Liver (tissue), 9 donors: Measurements from ENCODE around the gene C16orf86. TPM values are rescaled to one million over a fixed set of nuclear protein-coding genes. Genes with fewer than 3 reads are reported as not detected.

ENCODE experiments used
- DNase-seq: peaks from one replicate; pipeline ENCODE4 v3.0.0-alpha.2; 2017; ENCODE audit warnings: low spot score
- H3K27ac ChIP-seq, 2 donors: one replicate each; pipeline ENCODE4 v1.7.0; 2013; ENCODE audit warnings: inconsistent platforms in 2 of 2, low read length in 2 of 2, control low read depth in 1 of 2, low read depth in 1 of 2, mild to moderate bottlenecking in 1 of 2
- H3K27me3 ChIP-seq, 4 donors: one replicate each; pipeline versions ENCODE4 v1.6.1 to v1.7.0; 2013; ENCODE audit warnings: low read length in 3 of 4, inconsistent platforms in 1 of 4, mild to moderate bottlenecking in 1 of 4, moderate library complexity in 1 of 4; ENCODE audit not compliant: control insufficient read depth in 4 of 4, insufficient read depth in 4 of 4
- H3K36me3 ChIP-seq, 4 donors: one replicate each; pipeline versions ENCODE4 v1.6.1 to v1.7.0; 2013; ENCODE audit warnings: low read length in 3 of 4, mild to moderate bottlenecking in 3 of 4, low read depth in 1 of 4, moderate library complexity in 1 of 4; ENCODE audit not compliant: control insufficient read depth in 4 of 4, insufficient read depth in 3 of 4
- H3K4me1 ChIP-seq, 4 donors: one replicate each; pipeline versions ENCODE4 v1.6.1 to v1.7.0; 2013; ENCODE audit warnings: low read length in 3 of 4, mild to moderate bottlenecking in 3 of 4, moderate library complexity in 1 of 4; ENCODE audit not compliant: control insufficient read depth in 4 of 4, insufficient read depth in 4 of 4
- H3K4me3 ChIP-seq, 3 donors: one replicate each; pipeline versions ENCODE4 v1.6.1 to v1.7.0; 2013; ENCODE audit warnings: low read length in 3 of 3, control low read depth in 1 of 3, low read depth in 1 of 3, mild to moderate bottlenecking in 1 of 3
- H3K9ac ChIP-seq, 2 donors: one replicate each; pipeline ENCODE4 v1.7.0; 2013; ENCODE audit warnings: low read length in 2 of 2, mild to moderate bottlenecking in 2 of 2, moderate library complexity in 2 of 2, control low read depth in 1 of 2, low read depth in 1 of 2
- H3K9me3 ChIP-seq, 4 donors: one replicate each; pipeline versions ENCODE4 v1.6.1 to v1.7.0; 2013; ENCODE audit warnings: low read length in 3 of 4; ENCODE audit not compliant: control insufficient read depth in 4 of 4
- ATF3 ChIP-seq: IDR thresholded peaks from 2 replicates; pipeline ENCODE4 v1.6.1; 2016; ENCODE audit warnings: antibody characterized with exemption
- EGR1 ChIP-seq, 2 donors: IDR thresholded peaks; 2 replicates each; pipeline ENCODE4 v1.6.1; 2016 to 2018; ENCODE audit warnings: antibody characterized with exemption in 2 of 2, low read depth in 2 of 2
- FOXA1 ChIP-seq: IDR thresholded peaks from 2 replicates; pipeline ENCODE4 v1.6.1; 2016; ENCODE audit warnings: antibody characterized with exemption
- FOXA2 ChIP-seq: IDR thresholded peaks from 2 replicates; pipeline ENCODE4 v1.6.1; 2016; ENCODE audit warnings: antibody characterized with exemption
- GABPA ChIP-seq, 2 donors: IDR thresholded peaks in 1 of 2; conservative IDR thresholded peaks in 1 of 2; 2 replicates each; pipeline ENCODE4 v1.6.1; 2016; ENCODE audit warnings: antibody characterized with exemption in 2 of 2, mild to moderate bottlenecking in 1 of 2, moderate library complexity in 1 of 2
- HNF4A ChIP-seq, 2 donors: conservative IDR thresholded peaks; 2 replicates each; pipeline ENCODE4 v1.6.1; 2016; ENCODE audit warnings: antibody characterized with exemption in 2 of 2, mild to moderate bottlenecking in 2 of 2
- HNF4G ChIP-seq: IDR thresholded peaks from 2 replicates; pipeline ENCODE4 v1.6.1; 2016; ENCODE audit warnings: antibody characterized with exemption
- JUND ChIP-seq, 2 donors: IDR thresholded peaks; 2 replicates each; pipeline ENCODE4 v1.6.1; 2016; ENCODE audit warnings: antibody characterized with exemption in 2 of 2
- MAX ChIP-seq: IDR thresholded peaks from 2 replicates; pipeline ENCODE4 v1.6.1; 2016; ENCODE audit warnings: antibody characterized with exemption
- NR2F2 ChIP-seq: IDR thresholded peaks from 2 replicates; pipeline ENCODE4 v1.6.1; 2016; ENCODE audit warnings: antibody characterized with exemption
- RAD21 ChIP-seq, 2 donors: IDR thresholded peaks; 2 replicates each; pipeline ENCODE4 v1.6.1; 2016; ENCODE audit warnings: antibody characterized with exemption in 2 of 2, mild to moderate bottlenecking in 2 of 2
- SP1 ChIP-seq: IDR thresholded peaks from 2 replicates; pipeline ENCODE4 v1.6.1; 2018; ENCODE audit warnings: antibody characterized with exemption, mild to moderate bottlenecking
- TAF1 ChIP-seq: conservative IDR thresholded peaks from 2 replicates; pipeline ENCODE4 v1.6.1; 2016; ENCODE audit warnings: antibody characterized with exemption, mild to moderate bottlenecking
- YY1 ChIP-seq: IDR thresholded peaks from 2 replicates; pipeline ENCODE4 v1.6.1; 2016; ENCODE audit warnings: antibody characterized with exemption, mild to moderate bottlenecking
- ZBTB33 ChIP-seq: IDR thresholded peaks from 2 replicates; pipeline ENCODE4 v1.6.1; 2016; ENCODE audit warnings: antibody characterized with exemption
- WGBS: extraction: QIAGEN DNeasy Blood & Tissue Kit; methylation state at CpG from one replicate; pipeline ENCODE4 v1.1.7; 2013; 5-methylcytosine and 5-hydroxymethylcytosine counted together
- polyA plus RNA-seq, 2 donors: library from polyadenylated mRNA; stranded (reverse) in 1 of 2; unstranded in 1 of 2; fragments of 200-250 nt in 1 of 2; fragments of >200 nt in 1 of 2; fragmentation: Nextera tagmentation in 1 of 2; extraction: Ambion mirVana in 1 of 2; gene quantifications; one replicate each; pipeline versions ENCODE4 v1.2.1 to v1.2.3, GENCODE V29; 2013 to 2015
- total RNA-seq, 2 donors: library from RNA; depleted of rRNA; stranded (reverse); fragments of >200 nt; gene quantifications; one replicate each; pipeline ENCODE4 v1.2.3, GENCODE V29; 2014
- TF ChIP-seq, protein P1 (sequence below): fragments of 150-350 bp; IDR thresholded peaks from 2 replicates; pipeline ENCODE4 v1.5.1; 2017; ENCODE audit warnings: improper control_type of control experiment, low read depth, low read length; ENCODE audit not compliant: missing input control
- TF ChIP-seq, protein P2 (sequence below): IDR thresholded peaks from 2 replicates; pipeline ENCODE4 v1.6.1; 2016; ENCODE audit warnings: antibody characterized with exemption, mild to moderate bottlenecking
- donor health status: healthy.
- donor health status: healthy.
- donor health status: healthy.
- donor health status: healthy.
- donor health status: healthy.

Gene C16orf86
- total and polyA plus RNA-seq, 4 donors = 1.2 to 2.6 (median 2.1) TPM

DNA sequence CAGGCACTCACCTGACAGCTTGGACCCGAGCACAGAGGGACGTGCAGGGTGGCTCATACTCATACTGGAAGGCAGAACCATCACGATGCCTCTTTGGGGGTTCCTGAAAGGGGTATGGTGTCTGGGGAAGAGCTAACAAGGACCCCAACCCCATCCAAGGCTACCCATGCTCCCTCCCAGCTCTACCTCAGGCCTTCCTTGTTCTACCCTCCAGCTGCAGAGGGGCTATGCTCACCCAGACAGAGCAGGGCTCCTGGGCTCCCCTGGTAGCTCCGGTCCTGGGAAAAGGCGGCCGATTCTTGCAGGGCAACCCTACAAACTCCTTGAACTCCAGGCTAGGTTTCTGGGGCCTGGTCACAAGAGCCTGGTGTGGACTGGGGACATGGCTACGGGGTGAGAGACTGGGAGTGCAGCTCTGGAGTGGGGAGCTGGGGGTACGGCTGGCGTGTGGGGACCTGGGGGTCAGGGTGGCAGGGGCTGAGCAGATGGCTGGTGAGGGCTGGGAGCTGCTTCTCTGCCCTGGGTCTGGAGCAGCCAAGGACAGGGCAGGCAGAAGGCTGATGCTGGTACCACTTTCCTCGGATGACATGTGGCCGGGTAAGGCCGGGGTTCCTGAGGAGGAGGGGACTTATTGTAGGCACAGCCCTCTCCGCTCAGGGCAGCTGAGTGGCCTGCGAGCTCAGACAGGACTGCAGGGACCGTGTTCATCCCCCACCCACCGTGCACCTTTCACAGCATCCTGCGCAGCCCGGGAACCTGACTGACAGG is 8.7 kb upstream of the C16orf86 start:
- Histone ChIP-seq H3K27me3 (no peaks in the 10 kb centered on the region), H3K9ac (no peak overlapping the region), H3K27ac (no peak overlapping the region), H3K9me3 (no peaks in the 10 kb centered on the region), H3K4me1 (peaks cover 16 to 47% (median 32%) of the 10 kb centered on the region in 4 donors), H3K36me3 (peaks cover 0 to 1% (median 0%) of the 10 kb centered on the region in 4 donors), H3K4me3 (no peak overlapping the region)
- no peak for DNase-seq
- WGBS = 95% methylated on average over 18 of the region's 18 CpGs
- no peak for TF ChIP-seq JUND (IDR thresholded peaks at IDR 0.05)
- no peak for TF ChIP-seq YY1
- no peak for TF ChIP-seq ATF3
- TF ChIP-seq FOXA2 = no peak
- no peak for TF ChIP-seq TAF1
- no peak for TF ChIP-seq GABPA (IDR thresholded peaks at IDR 0.05 in 1 of 2, conservative IDR thresholded peaks at IDR 0.05 in 1 of 2)
- no peak for TF ChIP-seq HNF4A (conservative IDR thresholded peaks at IDR 0.05)
- TF ChIP-seq SP1 = no peak
- TF ChIP-seq MAX = no peak
- TF ChIP-seq FOXA1 = no peak
- no peak for TF ChIP-seq NR2F2

DNA sequence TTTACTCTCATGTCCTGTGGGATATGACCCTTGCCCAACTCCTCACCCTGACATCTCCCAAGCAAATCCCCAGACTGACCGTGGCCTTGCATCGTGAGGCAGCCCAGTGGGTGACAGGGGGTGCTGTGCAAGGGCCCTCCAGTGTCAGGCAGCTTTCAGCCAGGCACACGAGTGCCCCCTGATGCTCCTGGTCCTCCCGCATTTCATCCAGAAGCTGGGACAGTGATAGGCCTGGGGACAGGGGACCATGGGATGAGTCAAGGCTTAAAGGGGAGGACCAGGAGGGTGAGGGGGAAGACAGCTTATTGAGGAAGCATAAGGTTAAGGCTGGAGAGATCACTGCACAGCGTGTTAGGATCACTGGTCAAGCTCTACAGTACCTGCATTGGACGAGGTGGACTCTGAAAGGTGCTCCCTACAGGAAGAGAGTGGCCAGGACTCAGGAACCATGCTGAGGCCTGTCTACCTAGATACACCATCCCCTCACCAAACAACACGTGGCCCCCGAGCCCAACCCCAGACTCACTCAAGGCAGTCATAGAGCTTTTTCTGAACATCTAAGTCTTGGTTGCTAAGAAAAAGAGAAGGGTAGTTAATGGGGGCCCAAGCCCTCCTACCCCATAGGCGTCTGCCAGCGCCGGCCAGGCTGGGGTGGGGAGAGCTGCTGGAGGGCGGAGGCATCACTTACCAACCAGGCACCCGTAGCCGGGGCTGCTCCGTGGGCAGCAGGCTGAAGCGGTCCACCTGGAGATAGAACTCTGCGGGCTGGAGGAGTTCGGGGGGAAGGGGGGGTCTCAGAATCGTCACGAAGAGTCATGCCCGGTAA is 7.6 kb upstream of the C16orf86 start:
- H3K9me3 ChIP-seq = no peaks in the 10 kb centered on the region
- H3K9ac ChIP-seq = peak overlapping the region in 1 of 2 donors; percentile 36

More for the DNA sequence above, 7.6 kb upstream of the C16orf86 start:
- 46% methylated on average over 21 of the region's 21 CpGs for WGBS
- Histone ChIP-seq H3K27ac (no peak overlapping the region), H3K4me1 (peaks cover 11 to 50% (median 34%) of the 10 kb centered on the region in 4 donors), H3K36me3 (peaks cover 0 to 1% (median 0%) of the 10 kb centered on the region in 4 donors), H3K4me3 (peak overlapping the region; percentile 73 to 98 (median 77)), H3K27me3 (no peaks in the 10 kb centered on the region)
- TF ChIP-seq, protein P1, sequence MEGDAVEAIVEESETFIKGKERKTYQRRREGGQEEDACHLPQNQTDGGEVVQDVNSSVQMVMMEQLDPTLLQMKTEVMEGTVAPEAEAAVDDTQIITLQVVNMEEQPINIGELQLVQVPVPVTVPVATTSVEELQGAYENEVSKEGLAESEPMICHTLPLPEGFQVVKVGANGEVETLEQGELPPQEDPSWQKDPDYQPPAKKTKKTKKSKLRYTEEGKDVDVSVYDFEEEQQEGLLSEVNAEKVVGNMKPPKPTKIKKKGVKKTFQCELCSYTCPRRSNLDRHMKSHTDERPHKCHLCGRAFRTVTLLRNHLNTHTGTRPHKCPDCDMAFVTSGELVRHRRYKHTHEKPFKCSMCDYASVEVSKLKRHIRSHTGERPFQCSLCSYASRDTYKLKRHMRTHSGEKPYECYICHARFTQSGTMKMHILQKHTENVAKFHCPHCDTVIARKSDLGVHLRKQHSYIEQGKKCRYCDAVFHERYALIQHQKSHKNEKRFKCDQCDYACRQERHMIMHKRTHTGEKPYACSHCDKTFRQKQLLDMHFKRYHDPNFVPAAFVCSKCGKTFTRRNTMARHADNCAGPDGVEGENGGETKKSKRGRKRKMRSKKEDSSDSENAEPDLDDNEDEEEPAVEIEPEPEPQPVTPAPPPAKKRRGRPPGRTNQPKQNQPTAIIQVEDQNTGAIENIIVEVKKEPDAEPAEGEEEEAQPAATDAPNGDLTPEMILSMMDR = no peak
- TF ChIP-seq ATF3 = no peak
- no peak for TF ChIP-seq HNF4A (conservative IDR thresholded peaks at IDR 0.05)
- TF ChIP-seq MAX = no peak
- no peak for TF ChIP-seq JUND (IDR thresholded peaks at IDR 0.05)
- no peak for TF ChIP-seq EGR1 (IDR thresholded peaks at IDR 0.05; ENCODE audit: low read depth in 2 of 2)
- no peak for TF ChIP-seq YY1
- TF ChIP-seq, protein P2, sequence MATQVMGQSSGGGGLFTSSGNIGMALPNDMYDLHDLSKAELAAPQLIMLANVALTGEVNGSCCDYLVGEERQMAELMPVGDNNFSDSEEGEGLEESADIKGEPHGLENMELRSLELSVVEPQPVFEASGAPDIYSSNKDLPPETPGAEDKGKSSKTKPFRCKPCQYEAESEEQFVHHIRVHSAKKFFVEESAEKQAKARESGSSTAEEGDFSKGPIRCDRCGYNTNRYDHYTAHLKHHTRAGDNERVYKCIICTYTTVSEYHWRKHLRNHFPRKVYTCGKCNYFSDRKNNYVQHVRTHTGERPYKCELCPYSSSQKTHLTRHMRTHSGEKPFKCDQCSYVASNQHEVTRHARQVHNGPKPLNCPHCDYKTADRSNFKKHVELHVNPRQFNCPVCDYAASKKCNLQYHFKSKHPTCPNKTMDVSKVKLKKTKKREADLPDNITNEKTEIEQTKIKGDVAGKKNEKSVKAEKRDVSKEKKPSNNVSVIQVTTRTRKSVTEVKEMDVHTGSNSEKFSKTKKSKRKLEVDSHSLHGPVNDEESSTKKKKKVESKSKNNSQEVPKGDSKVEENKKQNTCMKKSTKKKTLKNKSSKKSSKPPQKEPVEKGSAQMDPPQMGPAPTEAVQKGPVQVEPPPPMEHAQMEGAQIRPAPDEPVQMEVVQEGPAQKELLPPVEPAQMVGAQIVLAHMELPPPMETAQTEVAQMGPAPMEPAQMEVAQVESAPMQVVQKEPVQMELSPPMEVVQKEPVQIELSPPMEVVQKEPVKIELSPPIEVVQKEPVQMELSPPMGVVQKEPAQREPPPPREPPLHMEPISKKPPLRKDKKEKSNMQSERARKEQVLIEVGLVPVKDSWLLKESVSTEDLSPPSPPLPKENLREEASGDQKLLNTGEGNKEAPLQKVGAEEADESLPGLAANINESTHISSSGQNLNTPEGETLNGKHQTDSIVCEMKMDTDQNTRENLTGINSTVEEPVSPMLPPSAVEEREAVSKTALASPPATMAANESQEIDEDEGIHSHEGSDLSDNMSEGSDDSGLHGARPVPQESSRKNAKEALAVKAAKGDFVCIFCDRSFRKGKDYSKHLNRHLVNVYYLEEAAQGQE = no peak
- no peak for TF ChIP-seq TAF1
- TF ChIP-seq NR2F2 = no peak
- no peak for TF ChIP-seq GABPA (IDR thresholded peaks at IDR 0.05 in 1 of 2, conservative IDR thresholded peaks at IDR 0.05 in 1 of 2)
- no peak for TF ChIP-seq SP1
- TF ChIP-seq ZBTB33 = no peak
- no peak for TF ChIP-seq RAD21 (IDR thresholded peaks at IDR 0.05)
- no peak for TF ChIP-seq FOXA2
- TF ChIP-seq FOXA1 = no peak
- no peak for TF ChIP-seq HNF4G
- DNase-seq = no peak
